GM21423 (cell line): ENCODE measurements around the gene CREBBP.

Experiments
- ATAC-seq: cut with Tn5 transposase; IDR thresholded peaks from one replicate; pipeline ENCODE4 v1.9.1; 2021; ENCODE audit warnings: mild to moderate bottlenecking, moderate library complexity; ENCODE audit not compliant: unreplicated experiment

The CREBBP gene

DNA sequence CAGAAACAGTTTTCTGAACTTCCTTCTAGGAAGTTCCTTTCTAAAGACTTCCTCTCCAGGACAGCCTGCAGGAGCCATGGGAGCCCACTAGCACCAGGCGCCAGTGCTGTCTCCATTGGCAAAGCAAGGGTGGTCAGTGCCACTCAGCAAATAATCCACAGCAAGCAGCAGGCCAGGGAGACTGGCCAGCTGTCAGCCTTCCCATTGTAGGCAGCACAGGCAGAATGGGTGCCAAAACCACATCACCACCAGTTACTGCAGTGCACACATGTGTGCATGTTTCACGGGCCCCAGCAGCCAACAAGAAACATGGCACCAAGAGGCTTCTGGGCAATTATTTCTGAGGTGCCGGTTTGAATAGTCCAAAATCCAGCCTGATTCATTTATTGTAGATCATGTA lies 199.3 kb downstream of the CREBBP start:
- no peak for ATAC-seq

DNA sequence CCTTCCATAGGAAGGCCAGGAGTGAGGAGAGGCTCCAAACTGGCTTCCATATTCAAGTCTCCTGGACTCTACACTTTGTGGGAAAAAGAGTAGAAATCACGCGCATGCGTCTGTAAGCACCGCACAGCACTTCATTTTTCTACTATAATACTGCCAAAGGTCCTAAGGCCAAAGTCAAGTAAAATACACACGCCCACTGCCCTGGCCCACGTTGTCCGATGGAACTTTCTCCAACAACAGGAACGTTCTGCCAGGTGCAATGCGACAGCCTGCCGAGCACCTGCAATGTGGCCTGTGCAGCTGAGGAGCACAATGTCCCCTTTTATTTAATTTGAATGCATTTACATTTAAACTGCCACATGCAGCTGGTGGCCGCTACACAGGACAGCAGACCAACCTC lies 202.5 kb downstream of the CREBBP start:
- no peak for ATAC-seq

DNA sequence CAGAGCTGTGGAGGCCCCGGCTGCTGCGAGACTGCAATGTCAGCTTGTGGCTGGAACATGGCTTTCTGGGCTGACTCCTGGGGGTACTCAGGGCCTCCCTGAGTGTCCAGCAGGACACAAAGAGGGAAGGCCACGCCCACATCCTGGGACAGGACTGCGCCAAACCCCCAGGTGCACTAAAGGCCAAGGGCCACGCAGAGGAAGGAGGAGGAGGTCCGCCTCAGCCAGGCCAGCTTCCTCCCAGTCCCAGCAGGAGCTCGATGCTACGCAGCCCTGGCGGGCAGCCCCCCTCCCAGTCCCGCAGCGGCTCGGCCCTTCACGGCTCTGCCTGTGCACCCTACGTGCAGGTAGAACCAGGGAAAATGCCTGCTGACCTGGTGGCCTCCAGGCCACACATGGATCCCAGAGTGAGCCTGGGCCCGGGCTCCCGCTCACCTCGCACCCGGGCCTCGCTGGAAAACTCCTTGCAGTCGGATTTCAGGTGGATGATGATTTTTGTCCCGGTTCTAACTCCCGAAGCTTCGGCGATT lies 204.8 kb downstream of the CREBBP start:
- no peak for ATAC-seq
